DND-41 (cell line): ENCODE measurements around the gene SLC9A2.

Experiments
- CTCF ChIP-seq: IDR thresholded peaks from 2 replicates; pipeline ENCODE4 v1.5.1; 2012; ENCODE audit warnings: borderline replicate concordance, low read length, moderate library complexity, mild to moderate bottlenecking; ENCODE audit not compliant: poor library complexity, severe bottlenecking; ENCODE audit errors: extremely low read depth
- EZH2 ChIP-seq: IDR thresholded peaks from 3 replicates; pipeline ENCODE4 v1.6.1; 2012; ENCODE audit warnings: borderline replicate concordance, low read depth, mild to moderate bottlenecking, moderate library complexity, low read length, inconsistent platforms; ENCODE audit not compliant: severe bottlenecking

GRCh38 chr2:102754456-102755145 lies 135.2 kb downstream of the SLC9A2 start:
- no peak for TF ChIP-seq CTCF
- TF ChIP-seq EZH2, result no peak
